Progenitor cell of endocrine pancreas (in vitro differentiated cells): ENCODE data around the gene NR4A3. TPM values are rescaled to one million over a fixed set of nuclear protein-coding genes. Genes with fewer than 3 reads are reported as not detected.
A peak's percentile ranks its signal among the peaks of the same experiment; 100 is the strongest.

ENCODE experiments used
- DNase-seq: peaks from one replicate; pipeline ENCODE4 v3.0.0; 2021; ENCODE audit warnings: low spot score; ENCODE audit not compliant: unreplicated experiment
- H3K27ac Mint-ChIP-seq: 2 replicates; pipeline ENCODE4 v1.8.0; 2021; ENCODE audit warnings: mild to moderate bottlenecking, moderate library complexity, mixed read lengths
- H3K27me3 Mint-ChIP-seq: 2 replicates; pipeline ENCODE4 v1.8.0; 2021; ENCODE audit warnings: mixed read lengths
- H3K36me3 Mint-ChIP-seq: 2 replicates; pipeline ENCODE4 v1.8.0; 2022; ENCODE audit warnings: mixed read lengths; ENCODE audit not compliant: insufficient read depth
- H3K4me1 Mint-ChIP-seq: 2 replicates; pipeline ENCODE4 v1.8.0; 2021; ENCODE audit warnings: low read depth, mixed read lengths
- H3K4me3 Mint-ChIP-seq: 2 replicates; pipeline ENCODE4 v1.8.0; 2021; ENCODE audit warnings: low read depth, mild to moderate bottlenecking, moderate library complexity, mixed read lengths
- H3K9me3 Mint-ChIP-seq: 2 replicates; pipeline ENCODE4 v1.8.0; 2021; ENCODE audit warnings: low read depth, mixed read lengths
- total RNA-seq: library from RNA; stranded (reverse); gene quantifications from 2 replicates; pipeline ENCODE4 v1.2.1, GENCODE V29; 2021
- TF ChIP-seq, protein P1 (sequence below): fragments of 200-600 bp; sonication (generic); IDR thresholded peaks from one replicate; pipeline ENCODE4 v1.5.0; 2021; ENCODE audit warnings: antibody characterized with exemption, mild to moderate bottlenecking; ENCODE audit not compliant: unreplicated experiment

Gene NR4A3
- total RNA-seq, 1 donor from 2014 or later = 1.4 TPM

GRCh38 chr9:99835142-99835541 lies 13.5 kb downstream of the NR4A3 start:
- H3K4me1 Mint-ChIP-seq = peaks cover 31% of the 10 kb centered on the region
- no peak overlapping the region for H3K27ac Mint-ChIP-seq
- TF ChIP-seq, protein P1, sequence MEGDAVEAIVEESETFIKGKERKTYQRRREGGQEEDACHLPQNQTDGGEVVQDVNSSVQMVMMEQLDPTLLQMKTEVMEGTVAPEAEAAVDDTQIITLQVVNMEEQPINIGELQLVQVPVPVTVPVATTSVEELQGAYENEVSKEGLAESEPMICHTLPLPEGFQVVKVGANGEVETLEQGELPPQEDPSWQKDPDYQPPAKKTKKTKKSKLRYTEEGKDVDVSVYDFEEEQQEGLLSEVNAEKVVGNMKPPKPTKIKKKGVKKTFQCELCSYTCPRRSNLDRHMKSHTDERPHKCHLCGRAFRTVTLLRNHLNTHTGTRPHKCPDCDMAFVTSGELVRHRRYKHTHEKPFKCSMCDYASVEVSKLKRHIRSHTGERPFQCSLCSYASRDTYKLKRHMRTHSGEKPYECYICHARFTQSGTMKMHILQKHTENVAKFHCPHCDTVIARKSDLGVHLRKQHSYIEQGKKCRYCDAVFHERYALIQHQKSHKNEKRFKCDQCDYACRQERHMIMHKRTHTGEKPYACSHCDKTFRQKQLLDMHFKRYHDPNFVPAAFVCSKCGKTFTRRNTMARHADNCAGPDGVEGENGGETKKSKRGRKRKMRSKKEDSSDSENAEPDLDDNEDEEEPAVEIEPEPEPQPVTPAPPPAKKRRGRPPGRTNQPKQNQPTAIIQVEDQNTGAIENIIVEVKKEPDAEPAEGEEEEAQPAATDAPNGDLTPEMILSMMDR = no peak
- H3K27me3 Mint-ChIP-seq = peaks cover 18% of the 10 kb centered on the region
- no peak overlapping the region for H3K4me3 Mint-ChIP-seq
- no peaks in the 10 kb centered on the region for H3K9me3 Mint-ChIP-seq
- H3K36me3 Mint-ChIP-seq = no peaks in the 10 kb centered on the region
- no peak for DNase-seq

DNA sequence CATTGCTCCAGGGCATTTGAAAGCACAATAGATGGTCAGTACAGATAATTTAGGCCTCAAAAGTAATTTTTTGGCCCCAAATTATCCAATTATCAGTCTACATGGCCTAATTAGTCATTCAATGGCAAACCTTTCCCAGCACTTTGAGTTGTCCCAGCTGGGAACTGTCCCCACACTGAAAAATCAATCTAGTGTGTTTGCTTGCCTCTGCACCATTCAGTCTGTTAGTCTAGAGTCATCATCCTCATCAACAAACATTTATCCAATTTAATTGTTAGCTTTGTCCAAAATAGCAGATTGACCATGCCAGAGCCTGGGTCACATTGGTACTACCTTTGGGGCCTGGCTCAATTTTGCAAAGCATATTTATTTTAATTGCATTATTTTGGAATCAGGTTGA lies 13.9 kb downstream of the NR4A3 start:
- TF ChIP-seq, protein P1 = no peak
- no peak overlapping the region for H3K27ac Mint-ChIP-seq
- no peaks in the 10 kb centered on the region for H3K36me3 Mint-ChIP-seq
- no peaks in the 10 kb centered on the region for H3K9me3 Mint-ChIP-seq
- H3K4me1 Mint-ChIP-seq = peaks cover 34% of the 10 kb centered on the region
- no peak for DNase-seq
- H3K27me3 Mint-ChIP-seq = peaks cover 14% of the 10 kb centered on the region
- H3K4me3 Mint-ChIP-seq = no peak overlapping the region

DNA sequence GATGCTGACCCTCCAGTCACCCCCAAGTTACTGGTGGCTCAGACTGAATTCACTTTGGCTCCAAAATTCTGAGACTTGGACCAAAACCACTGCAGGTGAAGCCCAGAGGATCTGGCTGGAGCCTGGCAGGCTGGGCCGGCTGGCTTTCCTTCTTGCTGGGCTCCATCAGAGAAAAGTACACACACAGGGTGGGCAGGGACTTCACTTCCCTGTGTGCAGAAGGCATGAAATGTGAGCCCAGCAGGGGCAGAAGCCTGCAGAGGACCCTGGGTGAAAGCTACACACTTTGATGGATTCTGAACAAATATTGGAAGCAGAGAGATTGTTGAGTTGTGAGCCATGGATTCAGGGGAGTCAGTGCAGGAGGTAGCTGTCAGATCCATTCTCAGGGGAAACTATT lies 18.4 kb downstream of the NR4A3 start:
- Mint-ChIP-seq H3K4me1 (peaks cover 34% of the 10 kb centered on the region), H3K4me3 (no peak overlapping the region), H3K9me3 (no peaks in the 10 kb centered on the region), H3K27me3 (no peaks in the 10 kb centered on the region), H3K27ac (peak overlapping the region; percentile 43), H3K36me3 (no peaks in the 10 kb centered on the region)
- no peak for DNase-seq
- TF ChIP-seq, protein P1 = no peak

GRCh38 chr9:99845063-99845462 lies 23.4 kb downstream of the NR4A3 start:
- TF ChIP-seq, protein P1 = no peak
- Mint-ChIP-seq H3K36me3 (no peaks in the 10 kb centered on the region), H3K9me3 (no peaks in the 10 kb centered on the region), H3K4me1 (peaks cover 24% of the 10 kb centered on the region), H3K27me3 (no peaks in the 10 kb centered on the region), H3K27ac (no peak overlapping the region), H3K4me3 (no peak overlapping the region)
- no peak for DNase-seq

GRCh38 chr9:99848447-99848846 lies 26.8 kb downstream of the NR4A3 start:
- TF ChIP-seq, protein P1 = no peak
- Mint-ChIP-seq H3K9me3 (no peaks in the 10 kb centered on the region), H3K27me3 (no peaks in the 10 kb centered on the region), H3K4me1 (peaks cover 22% of the 10 kb centered on the region), H3K4me3 (no peak overlapping the region), H3K27ac (no peak overlapping the region), H3K36me3 (peaks cover 1% of the 10 kb centered on the region)
- no peak for DNase-seq
